HG03280 (cell line): ENCODE data around the gene DAPK3.
"Not testable (repeated sequence)": the region's sequence is repeated elsewhere in the genome, so short reads cannot be mapped to it uniquely, and the experiment has no call there.

Experiments used
- ATAC-seq: cut with Tn5 transposase; IDR thresholded peaks from one replicate; pipeline ENCODE4 v1.9.1; 2021; ENCODE audit warnings: mild to moderate bottlenecking, moderate library complexity; ENCODE audit not compliant: unreplicated experiment

Gene DAPK3

DNA sequence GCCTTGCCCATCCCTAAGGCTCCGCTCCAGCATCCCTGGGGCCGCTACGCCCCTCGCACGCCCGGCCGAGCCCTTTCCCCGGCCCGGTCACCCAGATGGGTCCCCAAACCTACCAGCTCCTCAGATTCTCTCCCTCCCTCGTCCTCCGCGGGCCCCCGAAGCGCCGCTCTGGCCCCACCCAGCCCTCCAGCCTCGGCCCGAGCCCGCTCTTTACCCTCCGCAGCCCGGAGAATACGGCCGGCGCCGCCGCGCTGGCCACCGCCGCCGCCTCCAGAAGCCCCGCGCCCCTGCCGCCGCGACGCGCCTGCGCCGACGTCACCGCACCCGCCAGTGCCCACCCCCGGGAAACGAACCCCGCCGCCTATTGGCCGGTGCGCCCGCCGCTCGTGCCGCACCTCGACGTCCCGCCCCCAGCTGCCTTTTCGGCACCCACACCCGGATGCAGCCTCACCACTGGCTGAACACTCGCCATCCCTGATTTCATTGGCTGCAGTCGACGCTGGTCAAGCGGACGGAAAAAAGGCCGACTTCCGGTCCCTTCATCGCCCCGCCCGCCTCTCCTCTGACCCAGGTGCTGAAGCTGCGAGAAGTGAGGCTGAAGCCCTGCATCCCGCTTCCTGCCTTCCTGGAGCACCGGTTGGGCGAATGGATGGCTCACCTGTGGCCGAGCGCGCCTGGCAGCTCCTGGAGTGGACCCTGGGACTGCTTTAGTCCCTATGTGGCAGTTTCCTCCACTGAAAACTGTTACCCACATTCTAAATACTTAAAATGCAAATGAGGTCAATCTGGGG lies at the start of gene DAPK3:
TSS of gene DAPK3 (minus strand) at position 292 of the 791 bp plus-strand sequence. CDS start 1,364 bp downstream, outside the sequence.
- peak; percentile 91 for ATAC-seq

DNA sequence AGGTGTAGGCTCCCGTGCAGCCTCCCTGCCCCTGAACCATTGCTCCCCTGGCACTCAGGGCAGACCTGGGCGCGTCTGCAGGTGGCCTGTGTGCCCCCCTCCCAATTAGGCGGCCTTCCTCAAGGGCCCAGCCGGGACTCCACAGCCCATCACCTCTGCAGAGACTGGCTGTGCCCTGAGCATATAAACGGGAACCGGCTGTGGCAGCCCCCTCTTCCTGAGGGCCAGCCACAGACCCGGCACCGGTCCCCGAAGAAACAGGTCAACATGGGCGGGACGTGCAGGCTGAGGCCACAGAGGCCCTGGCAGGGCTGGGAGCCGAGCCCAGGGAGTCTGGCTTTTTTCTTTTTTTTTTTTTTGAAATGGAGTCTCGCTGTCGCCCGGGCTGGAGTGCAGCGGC lies 48.7 kb upstream of the DAPK3 start:
- ATAC-seq: no peak

DNA sequence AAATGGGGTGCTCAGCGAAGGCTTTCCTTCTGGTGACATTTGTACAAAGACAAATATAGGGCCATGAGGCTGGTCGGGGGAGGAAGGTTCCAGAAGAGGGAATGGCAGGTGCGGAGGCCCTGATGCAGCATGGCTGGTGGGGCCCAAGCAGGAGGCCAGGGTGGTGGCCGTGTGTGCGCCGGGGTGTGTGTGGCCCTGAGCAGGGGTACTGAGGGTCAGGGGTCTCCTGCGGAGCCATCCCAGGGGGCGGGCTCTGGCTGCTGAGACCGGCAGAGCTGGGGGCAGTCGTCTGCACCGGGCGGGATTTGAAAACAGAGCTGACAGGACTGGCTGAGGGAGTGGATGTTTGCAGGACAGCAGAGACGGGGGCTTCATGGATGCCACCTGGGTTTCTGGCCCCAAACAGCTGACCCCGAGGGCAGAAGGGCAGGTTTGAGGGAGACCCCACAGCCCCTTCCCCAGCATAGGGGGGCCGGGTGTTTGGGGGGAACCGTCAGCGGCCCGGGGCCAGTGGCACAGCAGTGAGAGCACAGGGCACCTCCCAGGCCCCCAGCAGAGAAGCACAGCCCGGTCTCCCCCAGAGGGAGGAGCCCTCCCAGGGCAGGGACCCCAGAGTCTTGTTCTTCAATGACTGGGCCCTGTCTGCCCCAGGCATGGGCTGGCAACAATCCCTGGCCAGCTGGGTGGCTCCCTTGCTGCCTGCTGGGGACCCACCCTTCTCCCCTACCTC lies 48.0 kb upstream of the DAPK3 start:
- no peak for ATAC-seq

DNA sequence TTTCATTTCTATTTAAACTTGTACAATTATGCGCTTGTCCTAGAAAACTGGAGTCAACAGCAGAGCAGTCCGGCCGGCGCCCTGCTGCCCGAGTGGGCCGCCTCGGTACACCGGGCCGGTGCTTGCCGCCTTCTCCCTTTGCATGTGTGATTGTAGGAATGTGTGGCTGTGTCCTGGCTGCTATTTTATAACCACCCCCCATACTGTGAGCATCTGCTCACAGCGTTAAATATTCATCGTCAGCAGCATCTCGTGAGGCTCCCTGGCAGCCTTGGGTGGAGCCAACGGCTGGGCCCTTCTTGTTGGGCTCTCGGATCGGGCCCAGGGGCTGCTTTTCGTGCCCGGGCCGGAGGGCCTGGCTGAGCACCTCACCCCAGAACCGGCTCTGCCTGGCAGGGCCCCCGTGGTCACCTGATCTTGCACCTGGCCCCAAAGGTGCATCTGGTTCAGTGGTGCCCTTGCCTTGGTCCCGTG lies 47.3 kb upstream of the DAPK3 start:
- no peak for ATAC-seq

DNA sequence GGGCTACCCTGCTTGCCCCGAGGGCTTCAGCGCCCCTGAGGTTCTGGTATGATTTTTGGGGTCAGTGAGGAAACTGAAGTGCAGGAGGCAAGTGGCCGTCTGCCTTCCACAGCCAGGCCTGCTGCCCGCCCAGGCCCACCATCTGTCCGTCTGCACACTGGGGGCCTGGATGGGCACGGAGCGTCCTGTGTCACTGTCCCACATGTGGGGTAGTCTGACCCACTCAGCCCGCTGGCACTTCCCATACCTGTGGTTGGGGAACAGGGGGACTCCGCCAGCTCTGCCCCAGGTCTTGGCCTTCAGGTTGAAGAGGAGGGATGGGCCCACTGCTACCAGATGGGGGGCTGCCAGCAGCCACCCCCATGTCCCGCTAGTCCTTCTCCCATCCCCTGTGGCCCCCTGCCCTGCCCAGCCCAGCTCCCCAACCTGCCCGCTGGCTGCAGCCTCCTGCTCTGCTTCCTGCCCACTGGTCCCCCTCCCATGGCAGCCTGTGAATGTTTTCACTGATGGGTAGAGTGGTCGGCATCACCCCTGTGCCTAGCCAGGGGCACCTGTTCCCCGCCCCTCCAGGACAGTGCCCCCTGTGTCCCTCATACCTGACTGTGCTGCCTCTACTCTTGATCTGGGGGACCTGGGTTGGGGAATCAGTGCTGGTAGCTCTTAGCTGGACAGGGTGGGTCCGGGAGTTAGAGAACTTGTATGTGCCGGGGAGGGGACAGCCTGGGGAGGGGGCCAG lies 46.2 kb upstream of the DAPK3 start:
- ATAC-seq: no peak

DNA sequence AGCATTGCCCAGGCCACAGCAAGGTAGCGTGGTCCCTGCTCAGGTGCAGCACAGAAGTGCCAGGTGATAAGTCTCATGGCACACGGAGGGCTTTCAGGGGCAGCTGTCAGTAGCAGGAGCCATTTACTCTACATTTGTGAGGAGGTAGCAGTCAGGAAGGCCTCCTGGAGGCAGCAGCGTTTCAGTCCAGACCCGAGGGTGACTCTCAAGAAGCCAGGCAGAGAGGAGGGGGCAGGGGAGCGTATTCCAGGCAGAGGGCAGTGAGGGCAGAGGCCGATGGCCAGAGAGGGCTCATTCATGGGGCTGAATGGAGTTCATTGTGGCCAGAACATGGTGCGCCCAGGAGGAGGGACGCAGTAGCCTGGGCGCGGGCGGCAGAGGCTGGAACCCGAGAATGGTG lies 45.6 kb upstream of the DAPK3 start:
- no peak for ATAC-seq

DNA sequence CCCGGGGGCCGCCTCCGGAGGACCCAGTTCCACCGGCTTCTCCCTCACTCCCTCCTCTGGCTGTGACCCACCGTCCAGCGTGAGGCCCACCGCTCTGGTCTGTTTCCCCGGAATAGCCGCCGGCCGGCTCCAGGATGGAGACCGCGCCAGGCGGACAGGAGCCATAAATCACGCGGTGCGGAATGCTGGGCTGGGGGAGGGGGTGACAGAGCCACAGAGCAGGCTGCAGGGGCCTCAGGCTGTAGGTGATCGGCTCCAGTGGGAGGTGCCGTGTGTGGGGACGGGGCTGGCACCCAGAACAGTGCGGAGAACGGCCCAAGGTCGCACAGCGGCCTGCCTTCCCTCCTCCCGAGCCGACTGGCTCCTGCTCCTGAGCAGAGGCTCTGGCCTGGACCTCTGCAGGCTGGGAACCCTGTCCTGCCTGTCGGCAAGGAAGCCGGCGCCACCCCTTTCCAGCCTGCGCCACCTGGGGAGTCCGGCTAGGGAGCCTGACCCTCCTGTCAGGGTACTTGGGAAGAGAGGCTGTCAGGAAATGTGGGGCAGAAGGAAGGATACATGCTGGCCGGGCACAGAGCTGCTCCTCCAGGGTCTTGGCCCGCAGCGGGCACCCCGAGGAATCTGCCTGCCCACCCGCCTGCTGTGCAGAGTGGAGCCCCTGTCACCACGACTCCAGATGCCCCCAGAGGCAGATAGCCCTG lies 45.0 kb upstream of the DAPK3 start:
- ATAC-seq: no peak

DNA sequence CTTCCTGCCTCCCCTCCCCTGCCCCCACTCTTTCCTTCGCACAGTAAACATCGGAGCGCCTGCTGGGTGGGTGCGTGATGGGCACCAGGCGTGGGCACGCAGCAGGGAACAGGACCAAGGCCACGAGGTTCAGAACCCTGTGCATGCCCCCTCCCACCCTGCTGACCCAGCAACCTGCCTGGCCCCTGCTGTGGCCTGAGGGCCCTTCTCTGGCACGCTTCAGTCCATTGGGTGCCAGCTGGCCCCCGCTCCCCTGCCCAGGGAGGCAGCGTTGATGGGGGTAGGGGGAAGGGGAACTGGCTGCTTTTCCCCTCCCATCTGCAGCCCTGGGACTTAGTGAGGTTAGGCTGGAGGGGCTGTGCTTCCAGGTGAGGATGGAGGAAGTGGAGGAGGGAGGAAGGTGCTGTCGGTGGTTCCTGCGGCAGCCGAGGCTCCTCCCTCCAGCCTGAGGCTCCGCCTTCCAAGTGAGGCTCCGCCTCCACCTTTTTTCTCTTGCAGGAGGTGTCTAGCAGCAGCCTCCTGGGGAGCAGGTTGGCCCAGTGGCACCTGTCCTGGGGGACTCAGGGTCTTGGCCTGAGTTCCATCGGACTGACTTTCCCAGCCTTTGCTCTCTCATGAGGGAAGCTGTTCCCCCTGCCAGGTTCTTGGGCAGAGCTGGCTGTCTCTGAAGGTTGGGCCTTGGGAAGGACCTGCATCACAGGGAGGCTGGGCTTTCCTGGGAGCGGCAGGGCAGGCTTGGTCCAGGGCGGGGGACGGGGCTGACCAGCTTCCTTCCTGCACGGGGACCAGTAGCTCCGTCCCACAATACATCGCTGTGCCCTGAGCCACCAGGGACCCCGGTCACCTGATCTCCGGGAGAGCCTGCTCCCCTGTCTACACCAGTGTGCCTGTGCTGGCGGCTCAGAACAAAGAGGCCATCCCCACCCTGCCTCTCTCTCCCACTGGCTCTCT lies 43.9 kb upstream of the DAPK3 start:
- ATAC-seq: no peak

DNA sequence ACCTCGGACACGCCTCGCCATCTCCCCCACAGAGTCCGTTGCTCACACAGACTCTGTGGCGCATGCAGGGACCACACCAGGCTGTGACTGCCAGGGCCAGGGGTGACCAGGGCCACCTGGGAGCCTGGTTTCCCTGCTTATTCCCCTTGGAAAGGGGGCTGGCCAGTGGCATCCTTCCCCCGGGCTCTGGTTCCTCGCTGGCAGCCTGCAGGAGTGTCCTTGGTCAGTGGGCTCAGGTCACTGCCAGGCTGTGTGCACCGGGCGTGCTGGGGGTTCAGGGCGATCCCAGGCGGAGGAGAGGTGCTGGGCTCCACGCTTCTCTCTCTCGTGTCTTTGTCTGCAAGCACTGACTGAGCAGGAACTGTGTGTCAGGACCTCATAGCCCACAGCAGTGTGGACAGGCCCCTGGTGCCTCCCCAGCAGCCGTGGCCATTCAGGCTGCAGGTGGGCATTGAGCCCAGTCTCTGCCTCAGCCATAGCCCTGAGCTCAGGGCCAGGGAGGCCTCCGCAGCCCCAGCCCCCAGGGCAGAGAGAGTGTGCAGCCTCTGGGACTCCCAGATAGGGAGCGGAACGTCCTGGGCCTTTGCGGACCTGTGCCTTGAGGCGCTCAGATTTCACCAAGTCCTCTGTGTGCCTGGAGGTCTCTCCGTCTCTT lies 43.1 kb upstream of the DAPK3 start:
- no peak for ATAC-seq

DNA sequence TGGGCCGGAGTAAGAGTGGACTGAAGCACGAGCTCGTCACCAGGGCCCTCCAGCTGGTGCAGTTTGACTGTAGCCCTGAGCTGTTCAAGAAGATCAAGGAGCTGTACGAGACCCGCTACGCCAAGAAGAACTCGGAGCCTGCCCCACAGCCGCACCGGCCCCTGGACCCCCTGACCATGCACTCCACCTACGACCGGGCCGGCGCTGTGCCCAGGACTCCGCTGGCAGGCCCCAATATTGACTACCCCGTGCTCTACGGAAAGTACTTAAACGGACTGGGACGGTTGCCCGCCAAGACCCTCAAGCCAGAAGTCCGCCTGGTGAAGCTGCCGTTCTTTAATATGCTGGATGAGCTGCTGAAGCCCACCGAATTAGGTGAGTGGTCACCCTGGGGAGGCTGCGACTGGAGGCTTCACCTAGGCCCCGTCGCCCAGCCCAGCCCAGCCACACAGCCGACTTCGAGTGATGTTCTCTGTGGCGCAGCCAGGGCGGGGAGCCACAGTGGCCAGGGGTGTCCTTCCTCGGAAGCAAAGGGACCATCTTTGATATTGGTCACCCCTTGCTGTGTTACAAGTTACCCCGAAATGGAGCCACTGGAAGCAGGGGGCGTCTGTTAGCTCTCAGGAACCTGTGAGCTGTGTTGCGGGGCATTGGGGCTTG lies 42.2 kb upstream of the DAPK3 start:
- no peak for ATAC-seq

DNA sequence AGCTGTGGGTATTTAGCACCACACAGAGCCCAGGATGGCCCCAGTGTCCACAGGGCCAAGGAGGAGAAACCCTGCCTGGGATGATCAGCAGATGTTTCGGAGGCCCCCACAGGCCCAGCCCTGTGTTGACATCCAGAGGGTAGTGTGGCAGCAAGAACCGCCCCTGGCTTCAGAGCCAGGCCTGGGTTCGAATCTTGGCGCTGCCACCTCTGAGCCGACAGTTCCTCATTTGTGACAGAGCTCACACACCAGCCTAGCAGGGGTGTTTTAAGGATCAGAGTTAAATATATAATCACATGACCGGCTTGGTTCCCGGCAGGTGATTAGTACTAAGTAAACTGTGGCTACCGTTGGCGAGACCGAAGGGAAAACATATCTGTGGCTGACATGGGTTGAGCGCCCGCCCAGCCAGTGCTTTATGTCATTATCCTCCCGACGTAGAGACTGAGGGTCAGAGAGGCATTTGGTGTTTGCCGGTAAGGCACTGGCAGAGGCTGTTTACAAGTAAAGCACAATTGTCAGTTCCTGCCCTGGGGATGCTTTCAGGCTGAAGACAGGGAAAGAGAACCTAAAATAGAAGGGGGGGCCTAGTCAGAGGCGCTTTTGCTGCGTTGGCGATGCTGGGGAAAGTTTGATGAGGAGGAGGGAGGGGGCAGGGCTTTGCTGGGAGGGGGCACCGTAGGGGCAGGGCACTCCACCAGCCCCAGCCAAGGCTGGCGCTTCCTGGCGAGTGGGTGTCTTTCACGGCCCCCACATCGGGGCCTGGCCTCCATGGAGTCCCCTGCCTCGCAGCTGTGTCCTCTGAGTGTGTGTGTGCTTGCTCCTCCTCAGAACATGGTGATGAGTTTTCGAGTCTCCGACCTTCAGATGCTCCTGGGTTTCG lies 41.4 kb upstream of the DAPK3 start:
- ATAC-seq: no peak

DNA sequence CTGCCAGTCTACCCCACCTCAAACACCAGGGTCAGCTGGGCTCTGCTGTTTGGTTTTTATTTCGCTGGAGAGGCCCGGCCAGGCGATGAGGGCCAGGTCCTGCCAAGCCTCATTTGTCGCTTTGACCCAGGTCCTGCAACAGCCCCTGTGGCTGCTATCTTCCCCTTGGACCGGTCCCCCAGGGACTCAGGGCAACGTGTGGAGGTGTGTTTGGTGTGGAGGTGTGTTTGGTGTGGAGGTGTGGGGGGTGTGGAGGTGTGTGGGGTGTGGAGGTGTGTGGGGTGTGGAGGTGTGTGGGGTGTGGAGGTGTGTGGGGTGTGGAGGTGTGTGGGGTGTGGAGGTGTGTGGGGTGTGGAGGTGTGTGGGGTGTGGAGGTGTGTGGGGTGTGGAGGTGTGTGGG lies 40.5 kb upstream of the DAPK3 start:
- not testable (repeated sequence) for ATAC-seq

DNA sequence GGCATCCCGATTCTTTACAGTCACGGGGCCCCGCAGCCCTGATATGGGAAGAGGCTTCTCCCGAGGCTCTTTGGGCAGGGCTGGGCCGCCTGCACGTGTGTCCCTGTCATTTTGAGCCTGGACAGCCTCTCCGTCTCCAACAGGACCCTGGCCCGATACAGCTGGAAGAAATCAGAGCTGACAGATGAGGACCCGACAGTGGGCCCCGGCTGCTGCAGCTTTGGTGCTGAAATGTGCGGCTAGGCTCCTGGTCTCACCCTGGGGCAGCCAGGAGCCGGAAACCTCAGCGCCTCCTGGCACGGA lies 39.9 kb upstream of the DAPK3 start:
- no peak for ATAC-seq

DNA sequence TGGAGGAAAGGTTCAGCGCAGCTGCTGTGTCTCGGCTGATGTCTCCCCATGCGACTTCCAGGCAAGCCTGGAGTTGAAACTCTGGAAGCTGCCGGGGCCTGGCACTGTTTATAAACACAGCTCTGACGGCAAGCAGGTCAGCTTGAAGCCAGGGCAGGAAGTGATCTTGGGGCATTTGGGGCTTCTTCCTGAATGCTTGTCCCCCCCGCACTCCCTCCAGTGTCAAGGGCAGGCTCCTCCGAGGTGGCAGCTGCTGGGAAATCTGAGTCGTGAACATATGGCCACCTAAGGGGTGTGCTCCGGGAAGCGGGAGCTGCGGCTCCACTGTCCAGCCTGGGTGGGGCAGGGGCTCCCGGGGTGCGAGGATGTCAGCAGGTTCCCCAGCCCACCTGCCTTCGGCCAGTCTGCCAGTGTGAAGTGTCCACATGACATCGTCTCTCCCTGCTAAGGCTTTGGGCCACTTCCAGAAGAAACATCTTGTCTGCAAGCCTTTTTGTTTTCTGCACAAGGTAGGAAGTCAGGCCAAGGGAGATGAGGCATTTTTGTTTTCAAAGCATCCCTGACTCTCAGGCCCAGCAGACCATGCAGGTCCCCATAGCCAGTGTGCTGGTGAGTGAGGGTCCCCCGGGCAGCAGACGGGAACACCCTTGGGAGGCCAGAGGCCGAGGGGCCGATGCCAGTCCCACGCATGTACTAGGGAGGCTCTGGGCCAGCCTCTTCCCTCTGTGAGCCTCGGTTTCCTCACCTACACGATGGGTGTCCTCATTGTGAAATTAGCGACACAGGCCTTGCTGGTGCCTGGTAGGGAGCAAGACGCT lies 39.3 kb upstream of the DAPK3 start:
- ATAC-seq: no peak

DNA sequence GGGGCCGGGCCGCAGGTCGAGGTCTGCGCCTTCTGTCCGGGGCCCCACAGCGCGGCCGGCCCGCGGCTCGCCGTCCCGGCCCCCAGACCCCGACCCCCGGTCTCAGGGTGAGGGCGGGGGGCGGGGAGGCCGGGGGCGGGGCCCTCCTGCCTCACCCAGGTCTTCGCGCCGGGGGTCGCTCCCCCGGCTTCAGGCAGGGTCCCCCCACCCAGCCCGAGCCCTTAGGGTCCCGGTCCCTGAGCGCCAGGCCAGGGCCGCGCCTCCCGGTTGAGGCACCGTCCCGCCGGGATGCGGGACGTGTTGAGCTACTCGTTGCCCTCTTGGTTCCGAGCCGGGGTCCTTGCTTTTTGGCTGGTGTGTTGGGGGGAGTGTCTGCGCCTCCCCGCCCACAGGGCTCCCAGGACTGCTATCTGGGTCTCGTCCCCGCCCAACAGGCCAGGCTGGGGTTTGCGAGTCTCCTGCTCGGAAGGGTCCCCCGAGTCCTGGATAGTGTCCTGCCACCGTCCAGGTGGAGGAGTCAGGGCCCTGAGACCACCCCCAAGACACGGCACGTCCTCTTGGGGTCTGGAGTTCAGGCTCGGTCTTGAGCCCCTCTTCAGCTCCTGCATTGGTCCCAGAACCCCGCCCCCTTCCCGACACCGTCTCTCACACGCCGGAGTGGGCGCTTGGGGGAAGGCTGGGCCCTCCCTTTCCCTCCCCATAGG lies 37.1 kb upstream of the DAPK3 start:
- ATAC-seq: no peak

DNA sequence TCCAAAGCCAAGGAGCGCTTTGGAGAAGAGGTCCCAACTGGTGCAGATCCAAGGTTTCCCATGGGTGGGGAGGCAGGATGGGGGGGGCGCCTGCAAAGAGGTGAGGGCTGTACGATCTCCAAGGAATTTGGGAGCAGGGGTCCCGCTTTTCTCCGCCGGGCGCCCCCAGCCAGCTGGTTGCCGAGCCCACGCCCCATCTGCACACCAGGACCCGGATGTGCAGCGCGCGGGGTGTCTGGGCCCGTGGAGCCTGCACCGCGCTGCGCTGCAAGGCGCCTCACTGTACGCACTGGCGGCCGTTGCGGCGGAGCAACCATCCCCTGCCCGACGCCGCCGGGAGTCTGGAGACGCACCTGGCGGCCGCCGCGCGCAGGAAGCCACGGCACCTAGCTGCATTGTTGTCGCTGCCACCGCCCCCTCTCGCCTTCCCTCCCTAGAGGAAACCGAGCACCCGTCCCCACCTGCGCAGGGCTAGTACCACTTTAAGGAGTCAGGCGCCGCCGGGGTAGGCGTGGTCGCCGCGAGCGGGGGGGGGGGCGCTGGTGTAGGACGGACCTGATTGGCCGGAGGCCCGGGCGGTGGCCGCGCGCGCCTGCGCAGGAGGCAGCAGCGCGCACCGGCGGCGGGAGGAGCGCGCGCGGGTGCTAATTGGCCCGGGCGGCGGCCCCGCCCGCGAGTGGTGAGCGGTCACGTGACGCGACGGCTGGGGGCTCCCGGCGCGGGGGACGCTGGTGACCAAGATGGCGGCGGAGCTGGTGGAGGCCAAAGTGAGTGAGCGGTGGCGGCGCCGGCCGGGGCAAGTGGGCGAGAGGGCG lies 36.3 kb upstream of the DAPK3 start, which contains the start of gene PIAS4:
TSS of gene PIAS4 (plus strand) at position 716 of the 815 bp plus-strand sequence. CDS start at position 741, 25 bp downstream.
- ATAC-seq: peak; percentile 83
